H1 (cell line): ENCODE data around the gene IRF9. TPM values are rescaled to one million over a fixed set of nuclear protein-coding genes. Genes with fewer than 3 reads are reported as not detected.

Source experiments
- CTCF ChIA-PET: fragments of 300-600 bp; sonication (Branson Sonifier 250); formaldehyde crosslinking; loops from one replicate; lab custom pipeline; 2021; ENCODE audit not compliant: partially characterized antibody; lab: Charles Lee
- POLR2A ChIA-PET: fragments of 300-600 bp; sonication (Branson Sonifier 250); formaldehyde crosslinking; loops from one replicate; lab custom pipeline; 2021; ENCODE audit warnings: inconsistent platforms; ENCODE audit not compliant: partially characterized antibody; lab: Charles Lee
- DNase-seq, 2 experiments: peaks; one replicate each; pipeline versions ENCODE4 v3.0.0 to v3.0.0-alpha.2; 2010 to 2022; ENCODE audit warnings: low spot score in 2 of 2, low read depth in 1 of 2, mixed read lengths in 1 of 2
- FAIRE-seq: peaks from 2 replicates; lab custom pipeline; 2011; peaks lifted over from hg19 to GRCh38; lab: Jason Lieb, UNC
- H2AFZ ChIP-seq: 2 replicates; pipeline ENCODE4 v1.8.1; 2012; ENCODE audit warnings: low read length, inconsistent platforms
- H2AK5ac ChIP-seq: 2 replicates; pipeline ENCODE4 v1.6.1; 2013; ENCODE audit warnings: low read depth, low read length
- H2BK120ac ChIP-seq: replicated peaks from 2 replicates; pipeline ENCODE3; 2013; ENCODE audit warnings: low read depth, low read length, inconsistent platforms
- H2BK12ac ChIP-seq: 2 replicates; pipeline ENCODE4 v1.6.1; 2013; ENCODE audit warnings: low read depth, low read length
- H2BK15ac ChIP-seq: 2 replicates; pipeline ENCODE4 v1.6.1; 2013; ENCODE audit warnings: low read length
- H2BK20ac ChIP-seq: 2 replicates; pipeline ENCODE4 v1.6.1; 2013; ENCODE audit warnings: low read length
- H2BK5ac ChIP-seq: 2 replicates; pipeline ENCODE4 v1.6.1; 2013; ENCODE audit warnings: low read depth, low read length
- H3K14ac ChIP-seq: 2 replicates; pipeline ENCODE4 v1.6.1; 2013; ENCODE audit warnings: inconsistent platforms; ENCODE audit not compliant: insufficient read length
- H3K18ac ChIP-seq: 2 replicates; pipeline ENCODE4 v1.6.1; 2013; ENCODE audit warnings: low read length; ENCODE audit errors: extremely low read depth
- H3K23ac ChIP-seq: 2 replicates; pipeline ENCODE4 v1.6.1; 2013; ENCODE audit warnings: inconsistent platforms; ENCODE audit not compliant: insufficient read length
- H3K23me2 ChIP-seq: 2 replicates; pipeline ENCODE4 v1.6.1; 2013; ENCODE audit warnings: low read depth, low read length
- H3K27ac ChIP-seq: 2 replicates; pipeline ENCODE4 v1.6.1; 2011; ENCODE audit warnings: low read depth, low read length, inconsistent platforms
- H3K27me3 ChIP-seq, 4 experiments: replicated peaks in 1 of 4; 1 replicate in 1 of 4; 2 replicates in 3 of 4; pipeline versions ENCODE4 v1.6.1 to v1.8.1; 2011 to 2013; ENCODE audit warnings: low read length in 3 of 4, mild to moderate bottlenecking in 3 of 4, inconsistent platforms in 2 of 4, mixed read lengths in 2 of 4, moderate library complexity in 1 of 4; ENCODE audit not compliant: control insufficient read depth in 3 of 4, insufficient read depth in 3 of 4; ENCODE audit errors: extremely low read depth in 1 of 4
- H3K36me3 ChIP-seq, 4 experiments: 2 replicates each; pipeline versions ENCODE4 v1.6.1 to v1.8.1; 2011 to 2013; ENCODE audit warnings: mild to moderate bottlenecking in 4 of 4, low read length in 3 of 4, moderate library complexity in 2 of 4, control low read depth in 1 of 4, inconsistent platforms in 1 of 4; ENCODE audit not compliant: insufficient read depth in 4 of 4, control insufficient read depth in 2 of 4
- H3K4ac ChIP-seq: replicated peaks from 2 replicates; pipeline ENCODE3; 2013; ENCODE audit warnings: low read length, low read depth, mixed read lengths, inconsistent platforms; ENCODE audit not compliant: insufficient read length
- H3K4me1 ChIP-seq, 4 experiments: replicated peaks in 1 of 4; 1 replicate in 1 of 4; 2 replicates in 3 of 4; pipeline versions ENCODE4 v1.6.1 to v1.8.1; 2011 to 2013; ENCODE audit warnings: low read length in 3 of 4, inconsistent platforms in 2 of 4, mixed read lengths in 1 of 4; ENCODE audit not compliant: insufficient read depth in 4 of 4, control insufficient read depth in 3 of 4
- H3K4me2 ChIP-seq, 2 experiments: 2 replicates each; pipeline versions ENCODE4 v1.6.1 to v1.8.1; 2011 to 2013; ENCODE audit warnings: low read depth in 2 of 2, low read length in 2 of 2, control low read depth in 1 of 2, inconsistent platforms in 1 of 2, mild to moderate bottlenecking in 1 of 2; ENCODE audit not compliant: insufficient read depth in 1 of 2
- H3K4me3 ChIP-seq, 4 experiments: fragments of 200-600, 300-600 bp in 1 of 4; sonication (generic), shearing (Covaris generic), sonication (Bioruptor Twin) in 1 of 4; 2 replicates each; pipeline versions ENCODE4 v1.5.1 to v1.8.1; 2011 to 2016; ENCODE audit warnings: low read length in 4 of 4, low read depth in 3 of 4, control low read depth in 2 of 4, inconsistent platforms in 2 of 4, mild to moderate bottlenecking in 2 of 4, mixed read lengths in 1 of 4, moderate library complexity in 1 of 4; ENCODE audit not compliant: insufficient read depth in 2 of 4; ENCODE audit errors: extremely low read depth in 1 of 4
- H3K56ac ChIP-seq: replicated peaks from 2 replicates; pipeline ENCODE3; 2013; ENCODE audit warnings: low read depth, mild to moderate bottlenecking, mixed read lengths, low read length, inconsistent platforms; ENCODE audit not compliant: insufficient read length
- H3K79me1 ChIP-seq: 2 replicates; pipeline ENCODE4 v1.6.1; 2013; ENCODE audit warnings: low read depth, low read length, control low read depth
- H3K79me2 ChIP-seq, 2 experiments: 2 replicates each; pipeline versions ENCODE4 v1.6.1 to v1.8.1; 2012 to 2013; ENCODE audit warnings: low read length in 2 of 2, mild to moderate bottlenecking in 2 of 2, inconsistent platforms in 1 of 2; ENCODE audit not compliant: insufficient read depth in 2 of 2, control insufficient read depth in 1 of 2
- H3K9ac ChIP-seq, 4 experiments: replicated peaks in 1 of 4; 1 replicate in 1 of 4; 2 replicates in 3 of 4; pipeline versions ENCODE4 v1.6.1 to v1.8.1; 2011 to 2013; ENCODE audit warnings: low read depth in 3 of 4, low read length in 3 of 4, control low read depth in 2 of 4, mild to moderate bottlenecking in 2 of 4, moderate library complexity in 2 of 4, inconsistent platforms in 1 of 4; ENCODE audit errors: extremely low read depth in 1 of 4
- H3K9me3 ChIP-seq, 2 experiments: 2 replicates each; pipeline versions ENCODE4 v1.6.1 to v1.8.1; 2012 to 2013; ENCODE audit warnings: mild to moderate bottlenecking in 2 of 2, moderate library complexity in 2 of 2, control low read depth in 1 of 2, inconsistent platforms in 1 of 2, low read depth in 1 of 2, low read length in 1 of 2, mixed read lengths in 1 of 2; ENCODE audit not compliant: insufficient read depth in 2 of 2
- H4K20me1 ChIP-seq, 2 experiments: replicated peaks in 1 of 2; 2 replicates each; pipeline versions ENCODE3 to v1.8.1; 2011 to 2013; ENCODE audit warnings: inconsistent platforms in 2 of 2, low read length in 2 of 2, mild to moderate bottlenecking in 1 of 2; ENCODE audit not compliant: insufficient read depth in 2 of 2, control insufficient read depth in 1 of 2
- H4K5ac ChIP-seq: 2 replicates; pipeline ENCODE4 v1.6.1; 2013; ENCODE audit warnings: low read length, low read depth, mixed read lengths, inconsistent platforms; ENCODE audit not compliant: insufficient read length
- H4K8ac ChIP-seq: 2 replicates; pipeline ENCODE4 v1.8.0; 2013; ENCODE audit warnings: mild to moderate bottlenecking, moderate library complexity, low read length, inconsistent platforms; ENCODE audit not compliant: insufficient read depth; ENCODE audit errors: extremely low read depth
- H4K91ac ChIP-seq: replicated peaks from 2 replicates; pipeline ENCODE3; 2013; ENCODE audit warnings: low read length, mixed read lengths, inconsistent platforms; ENCODE audit not compliant: insufficient read length
- CHD2 ChIP-seq: IDR thresholded peaks from 2 replicates; pipeline ENCODE4 v1.6.1; 2012; ENCODE audit warnings: low read length, improper control_type of control experiment
- EZH2 ChIP-seq: fragments of 200-600 bp; sonication (generic); IDR thresholded peaks from 2 replicates; pipeline ENCODE4 v1.7.1; 2012; ENCODE audit warnings: low read depth, mild to moderate bottlenecking, moderate library complexity, low read length, inconsistent platforms; ENCODE audit not compliant: severe bottlenecking
- HDAC6 ChIP-seq: IDR thresholded peaks from one replicate; pipeline ENCODE4 v1.7.1; 2012; ENCODE audit warnings: low read depth, mild to moderate bottlenecking, inconsistent platforms, low read length, moderate library complexity
- MAFK ChIP-seq: IDR thresholded peaks from 2 replicates; pipeline ENCODE4 v1.6.1; 2012; ENCODE audit warnings: low read depth, mild to moderate bottlenecking, improper control_type of control experiment, low read length
- NRF1 ChIP-seq: IDR thresholded peaks from 2 replicates; pipeline ENCODE4 v1.6.1; 2011; ENCODE audit warnings: mild to moderate bottlenecking, low read depth, low read length, improper control_type of control experiment
- POLR2AphosphoS5 ChIP-seq: IDR thresholded peaks from 2 replicates; pipeline ENCODE4 v1.6.1; 2011; ENCODE audit warnings: low read depth, low read length
- SIX5 ChIP-seq: IDR thresholded peaks from 2 replicates; pipeline ENCODE4 v1.6.1; 2011; ENCODE audit warnings: mild to moderate bottlenecking, low read depth, low read length
- SRF ChIP-seq: IDR thresholded peaks from 2 replicates; pipeline ENCODE4 v1.6.1; 2011; ENCODE audit warnings: mild to moderate bottlenecking, low read depth, low read length, moderate library complexity
- TAF1 ChIP-seq: IDR thresholded peaks from 2 replicates; pipeline ENCODE4 v1.6.1; 2011; ENCODE audit warnings: mild to moderate bottlenecking, low read depth, low read length
- TBP ChIP-seq: IDR thresholded peaks from 2 replicates; pipeline ENCODE4 v1.6.1; 2011; ENCODE audit warnings: low read depth, low read length, improper control_type of control experiment
- TEAD4 ChIP-seq: IDR thresholded peaks from 2 replicates; pipeline ENCODE4 v1.6.1; 2012; ENCODE audit warnings: low read depth, low read length, inconsistent platforms, mixed read lengths
- WGBS, 2 experiments: shearing (Covaris generic) in 1 of 2; methylation state at CpG; one replicate each; pipeline versions ENCODE4 v1.1.6 to v1.1.7; 2013 to 2015; ENCODE audit warnings: low lambda C conversion rate in 2 of 2, mixed read lengths in 2 of 2, inconsistent platforms in 1 of 2, low coverage in 1 of 2, missing lambda C conversion rate in 1 of 2; ENCODE audit not compliant: insufficient replicate concordance in 2 of 2, insufficient coverage in 1 of 2, insufficient read length in 1 of 2; ENCODE audit errors: extremely low coverage in 1 of 2, missing lambda C conversion rate in 1 of 2; 5-methylcytosine and 5-hydroxymethylcytosine counted together
- polyA plus RNA-seq, 7 experiments: library from polyadenylated mRNA; depleted of rRNA in 3 of 7; stranded (reverse) in 5 of 7; unstranded in 2 of 7; fragments of >200 nt in 5 of 7; fragments of 200-250 nt in 2 of 7; gene quantifications; 1 replicate in 5 of 7; 2 replicates in 1 of 7; 4 replicates in 1 of 7; pipeline versions ENCODE4 v1.2.1 to v1.2.3, GENCODE V29; 2011 to 2013; ENCODE audit warnings: missing spikeins in 2 of 7, mixed read lengths in 2 of 7
- total RNA-seq: library from RNA; stranded (reverse); fragmentation: NEBNext Ultra II Directional; extraction: Animal tissue kit (Norgen Biotek cat#: 25700); gene quantifications from 2 replicates; pipeline ENCODE4 v1.2.1, GENCODE V29; 2021
- TF ChIP-seq, protein P1 (sequence below): IDR thresholded peaks from 2 replicates; pipeline ENCODE4 v1.6.1; 2012; ENCODE audit warnings: low read length, inconsistent platforms
- TF ChIP-seq, protein P2 (sequence below): IDR thresholded peaks from 2 replicates; pipeline ENCODE4 v1.6.1; 2011; ENCODE audit warnings: low read depth, mild to moderate bottlenecking, low read length; ENCODE audit not compliant: insufficient read depth

The IRF9 gene
- total and polyA plus RNA-seq, 2 of the 8 experiments (the other 6 are each of a cell fraction or from before 2014, with no cell fraction given), result 11.4 to 13.2 TPM

DNA sequence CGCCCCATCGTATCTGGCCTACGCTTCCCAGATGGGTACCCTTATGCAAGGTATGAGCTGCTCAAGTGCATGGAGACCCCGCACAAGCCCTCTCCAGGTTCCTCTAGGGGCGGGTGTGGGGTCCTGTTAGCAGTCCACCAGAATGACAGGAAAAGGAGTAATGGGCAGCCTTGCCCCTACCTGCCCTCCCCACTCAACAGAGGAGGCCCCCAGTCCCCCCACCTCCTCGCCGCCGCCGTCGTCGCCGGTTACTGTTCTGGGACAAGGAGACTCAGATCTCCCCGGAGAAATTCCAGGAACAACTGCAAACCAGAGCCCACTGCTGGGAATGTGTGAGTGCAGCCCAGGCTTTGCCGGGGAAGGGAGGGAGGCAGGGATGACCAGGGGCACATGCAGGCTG lies 16.8 kb downstream of the IRF9 start:
- peaks cover 0 to 2% (median 1%) of the 10 kb centered on the region in 4 experiments; a peak in 4 of 7 replicates for H3K4me1 ChIP-seq
- H4K5ac ChIP-seq, result no peak overlapping the region
- peaks cover 14 to 42% (median 37%) of the 10 kb centered on the region in 4 experiments for H3K36me3 ChIP-seq
- H3K4ac ChIP-seq, result no peak overlapping the region
- DNase-seq (no peak), FAIRE-seq (no peak)
- peaks cover 2 to 15% of the 10 kb centered on the region in 2 experiments for H4K20me1 ChIP-seq
- H3K27me3 ChIP-seq, result no peaks in the 10 kb centered on the region
- H2AK5ac ChIP-seq, result no peak overlapping the region
- H3K9ac ChIP-seq, result no peak overlapping the region
- H2BK12ac ChIP-seq, result no peak overlapping the region
- ChIA-PET POLR2A (interaction anchor here (0.6 to 10.7 kb wide), 15 partner anchors 9 to 575 kb away, joined by 3 to 158 read pairs (median 4); partner anchors contain the start of genes IPO4, IRF9 and PSME2), CTCF (interaction anchor here (0.9 to 1.1 kb wide), 2 partner anchors 16 to 125 kb away, joined by 3 to 4 read pairs; partner anchors contain the start of gene IRF9)
- no peaks in the 10 kb centered on the region for H3K9me3 ChIP-seq
- no peak overlapping the region for H3K27ac ChIP-seq
- no peak overlapping the region for H3K18ac ChIP-seq
- H3K79me1 ChIP-seq, result 0 out of 2 replicates have a peak, but pooled peaks cover 2% of the 10 kb centered on the region
- H3K4me3 ChIP-seq, result no peak overlapping the region
- no peak overlapping the region for H3K23ac ChIP-seq
- H4K8ac ChIP-seq, result peak overlapping the region; percentile 39; the same call in 1 of the 2 replicates
- no peak overlapping the region for H2BK20ac ChIP-seq
- H2AFZ ChIP-seq, result no peak overlapping the region
- H4K91ac ChIP-seq, result no peak overlapping the region
- H3K79me2 ChIP-seq, result no peaks in the 10 kb centered on the region
- H3K23me2 ChIP-seq, result no peaks in the 10 kb centered on the region
- H3K14ac ChIP-seq, result no peak overlapping the region
- H2BK120ac ChIP-seq, result no peak overlapping the region
- no peak overlapping the region for H3K4me2 ChIP-seq
- 96% methylated on average over 11 of the region's 14 CpGs; no CpG with 5 or more reads in 1 of the 2 experiments for WGBS, 2 experiments
- H3K56ac ChIP-seq, result no peak overlapping the region
- H2BK15ac ChIP-seq, result no peak overlapping the region
- no peak overlapping the region for H2BK5ac ChIP-seq
- TF ChIP-seq SRF, result no peak
- no peak for TF ChIP-seq TAF1
- TF ChIP-seq, protein P1, sequence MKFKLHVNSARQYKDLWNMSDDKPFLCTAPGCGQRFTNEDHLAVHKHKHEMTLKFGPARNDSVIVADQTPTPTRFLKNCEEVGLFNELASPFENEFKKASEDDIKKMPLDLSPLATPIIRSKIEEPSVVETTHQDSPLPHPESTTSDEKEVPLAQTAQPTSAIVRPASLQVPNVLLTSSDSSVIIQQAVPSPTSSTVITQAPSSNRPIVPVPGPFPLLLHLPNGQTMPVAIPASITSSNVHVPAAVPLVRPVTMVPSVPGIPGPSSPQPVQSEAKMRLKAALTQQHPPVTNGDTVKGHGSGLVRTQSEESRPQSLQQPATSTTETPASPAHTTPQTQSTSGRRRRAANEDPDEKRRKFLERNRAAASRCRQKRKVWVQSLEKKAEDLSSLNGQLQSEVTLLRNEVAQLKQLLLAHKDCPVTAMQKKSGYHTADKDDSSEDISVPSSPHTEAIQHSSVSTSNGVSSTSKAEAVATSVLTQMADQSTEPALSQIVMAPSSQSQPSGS, result no peak
- TF ChIP-seq, protein P2, sequence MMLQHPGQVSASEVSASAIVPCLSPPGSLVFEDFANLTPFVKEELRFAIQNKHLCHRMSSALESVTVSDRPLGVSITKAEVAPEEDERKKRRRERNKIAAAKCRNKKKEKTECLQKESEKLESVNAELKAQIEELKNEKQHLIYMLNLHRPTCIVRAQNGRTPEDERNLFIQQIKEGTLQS, result no peak
- TF ChIP-seq CHD2, result no peak
- no peak for TF ChIP-seq TEAD4
- no peak for TF ChIP-seq TBP
- TF ChIP-seq POLR2AphosphoS5, result no peak
- TF ChIP-seq NRF1, result no peak
- no peak for TF ChIP-seq SIX5
- TF ChIP-seq MAFK, result no peak
- no peak for TF ChIP-seq EZH2
- no peak for TF ChIP-seq HDAC6
